GM10266 (cell line): Measurements from ENCODE around the gene CAPZB.

Source experiments
- DNase-seq: peaks from one replicate; pipeline ENCODE4 v3.0.0; 2012; ENCODE audit errors: extremely low spot score
- CTCF ChIP-seq: IDR thresholded peaks from 2 replicates; pipeline ENCODE4 v1.5.1; 2012; ENCODE audit warnings: mild to moderate bottlenecking, low read depth; ENCODE audit not compliant: control insufficient read depth, insufficient read depth; ENCODE audit errors: missing control alignments

CAPZB gene

GRCh38 chr1:19407494-19408096 is 77.7 kb downstream of the CAPZB start:
- TF ChIP-seq CTCF: no peak
- no peak for DNase-seq

DNA sequence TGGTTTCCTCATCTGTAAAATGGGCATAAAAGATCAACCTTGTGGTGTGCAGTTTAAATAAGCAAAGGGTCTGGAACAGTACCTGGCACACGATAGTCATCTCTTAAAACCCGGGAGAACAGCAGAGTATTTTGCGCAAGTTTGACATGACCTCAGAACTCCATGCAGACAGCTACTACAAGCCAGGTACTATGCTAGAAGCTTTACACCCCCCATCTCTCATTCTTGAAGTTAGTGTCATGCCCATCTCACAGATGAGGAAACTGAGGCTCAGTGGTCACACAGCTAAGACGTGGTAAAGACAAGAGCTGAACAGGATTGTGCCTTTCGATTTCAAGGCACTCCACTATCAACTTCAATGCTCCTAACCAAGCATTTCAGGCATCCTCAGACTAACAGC is 78.7 kb downstream of the CAPZB start:
- no peak for DNase-seq
- no peak for TF ChIP-seq CTCF

GRCh38 chr1:19405761-19406487 is 79.4 kb downstream of the CAPZB start:
- no peak for DNase-seq
- no peak for TF ChIP-seq CTCF

DNA sequence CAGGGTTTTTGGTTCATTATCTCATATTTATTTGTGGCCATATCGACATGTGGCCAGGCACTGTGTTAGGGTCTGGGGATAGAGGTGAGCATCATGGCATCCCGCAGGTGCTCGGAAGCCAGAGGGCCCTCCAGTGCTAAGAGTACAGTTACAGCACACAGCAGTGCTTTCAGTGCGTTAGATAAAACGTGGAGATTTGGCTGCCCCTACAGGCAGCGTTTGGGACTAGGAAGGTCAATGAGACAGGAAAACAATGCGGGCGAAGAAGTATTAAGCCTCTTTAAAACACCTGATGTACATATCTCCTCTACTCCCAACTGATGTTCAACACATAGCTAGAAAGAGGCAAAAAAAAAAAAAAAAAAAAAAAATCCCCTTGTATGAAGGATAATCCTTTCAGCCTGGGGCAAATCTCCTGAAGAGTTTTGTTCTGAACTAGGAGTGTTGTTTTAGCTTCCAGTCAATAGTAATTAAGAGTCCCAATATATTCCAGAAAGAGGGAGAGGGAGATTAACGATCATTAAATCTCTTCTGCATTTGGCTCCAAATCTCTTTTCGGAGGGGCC is 80.1 kb downstream of the CAPZB start:
- no peak for DNase-seq
- TF ChIP-seq CTCF: no peak

GRCh38 chr1:19404748-19405147 is 80.6 kb downstream of the CAPZB start:
- TF ChIP-seq CTCF: no peak
- DNase-seq: no peak

DNA sequence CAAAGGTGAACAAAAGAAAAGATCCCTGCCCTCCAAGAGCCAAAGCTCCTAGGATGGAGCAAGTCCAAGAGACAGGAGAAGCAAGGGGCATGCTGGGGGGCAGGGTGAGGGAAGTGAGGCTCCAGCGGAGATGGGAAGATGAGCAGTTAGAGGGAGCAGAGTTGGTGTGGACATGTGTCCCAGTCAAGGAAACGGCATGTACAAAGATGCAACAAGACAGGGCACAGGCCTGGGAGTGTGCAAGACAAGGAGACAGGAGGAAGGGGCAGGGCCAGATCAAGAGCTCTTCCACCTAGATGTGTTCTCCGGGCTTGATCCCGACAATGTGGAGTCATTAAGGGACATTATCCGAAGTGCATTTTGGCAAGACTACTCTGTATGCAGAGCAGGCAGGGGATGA is 82.1 kb downstream of the CAPZB start:
- no peak for TF ChIP-seq CTCF
- no peak for DNase-seq
